GM21367 (cell line): ENCODE measurements around the gene PSMB7.

Experiments used
- ATAC-seq: cut with Tn5 transposase; IDR thresholded peaks from one replicate; pipeline ENCODE4 v1.9.1; 2021; ENCODE audit not compliant: unreplicated experiment

Gene PSMB7

GRCh38 chr9:124384846-124385245 lies 30.4 kb downstream of the PSMB7 start:
- no peak for ATAC-seq

GRCh38 chr9:124384210-124384609 lies 31.0 kb downstream of the PSMB7 start:
- ATAC-seq, result no peak

- no peak for ATAC-seq
Measured at GRCh38 chr9:124381170-124381945, 33.9 kb downstream of the PSMB7 start.

GRCh38 chr9:124377551-124378406 lies 37.5 kb downstream of the PSMB7 start:
- no peak for ATAC-seq

GRCh38 chr9:124376329-124376728 lies 38.9 kb downstream of the PSMB7 start:
- no peak for ATAC-seq

GRCh38 chr9:124375726-124376125 lies 39.5 kb downstream of the PSMB7 start:
- no peak for ATAC-seq

- ATAC-seq, result no peak
Measured at GRCh38 chr9:124373851-124374250, 41.4 kb downstream of the PSMB7 start.

GRCh38 chr9:124373386-124373785 lies 41.9 kb downstream of the PSMB7 start:
- no peak for ATAC-seq

- ATAC-seq, result no peak
Measured at GRCh38 chr9:124372038-124372437, 43.2 kb downstream of the PSMB7 start.

GRCh38 chr9:124370896-124371582 lies 44.2 kb downstream of the PSMB7 start:
- no peak for ATAC-seq

- no peak for ATAC-seq
Measured at GRCh38 chr9:124369231-124369797, 45.9 kb downstream of the PSMB7 start.

- ATAC-seq, result no peak
Measured at GRCh38 chr9:124368692-124369091, 46.5 kb downstream of the PSMB7 start.

- no peak for ATAC-seq
Measured at GRCh38 chr9:124366476-124367220, 48.6 kb downstream of the PSMB7 start.

- no peak for ATAC-seq
Measured at GRCh38 chr9:124365036-124365435, 50.2 kb downstream of the PSMB7 start.

GRCh38 chr9:124364141-124364540 lies 51.1 kb downstream of the PSMB7 start:
- no peak for ATAC-seq

- ATAC-seq, result no peak
Measured at GRCh38 chr9:124363326-124364096, 51.7 kb downstream of the PSMB7 start.

GRCh38 chr9:124361128-124361527 lies 54.1 kb downstream of the PSMB7 start:
- ATAC-seq, result no peak

GRCh38 chr9:124359855-124360678 lies 55.2 kb downstream of the PSMB7 start:
- ATAC-seq, result no peak

- no peak for ATAC-seq
Measured at GRCh38 chr9:124359426-124359825, 55.8 kb downstream of the PSMB7 start.
